Fibroblast of the aortic adventitia (primary cell): ENCODE measurements around the gene ACOXL. TPM values are rescaled to one million over a fixed set of nuclear protein-coding genes. Genes with fewer than 3 reads are reported as not detected.
A peak's percentile ranks its signal among the peaks of the same experiment; 100 is the strongest.

ENCODE experiments used
- DNase-seq: peaks from one replicate; pipeline ENCODE4 v3.0.0-alpha.2; 2010; ENCODE audit warnings: low read depth
- H3K4me3 ChIP-seq: 2 replicates; pipeline ENCODE4 v1.5.1; 2011; ENCODE audit warnings: low read depth, mild to moderate bottlenecking, control low read depth, low read length, moderate library complexity
- CTCF ChIP-seq: IDR thresholded peaks from 2 replicates; pipeline ENCODE4 v1.5.1; 2011; ENCODE audit warnings: mild to moderate bottlenecking, low read length, control low read depth, inconsistent platforms; ENCODE audit not compliant: insufficient read depth
- total RNA-seq: library from RNA; depleted of rRNA; stranded (reverse); fragments of >200 nt; gene quantifications from 2 replicates; pipeline ENCODE4 v1.2.3, GENCODE V29; 2012; ENCODE audit warnings: low replicate concordance

Gene ACOXL
- total RNA-seq, 1 donor, result not detected

GRCh38 chr2:110948027-110948674 is 215.8 kb downstream of the ACOXL start:
- H3K4me3 ChIP-seq, result no peak overlapping the region
- DNase-seq, result peak; percentile 3
- no peak for TF ChIP-seq CTCF

GRCh38 chr2:110950281-110950680 is 217.9 kb downstream of the ACOXL start:
- DNase-seq, result no peak
- no peak overlapping the region for H3K4me3 ChIP-seq
- TF ChIP-seq CTCF, result no peak

GRCh38 chr2:110955045-110955444 is 222.7 kb downstream of the ACOXL start:
- H3K4me3 ChIP-seq, result no peak overlapping the region
- no peak for DNase-seq
- no peak for TF ChIP-seq CTCF

- no peak for DNase-seq
- TF ChIP-seq CTCF, result no peak
- no peak overlapping the region for H3K4me3 ChIP-seq
These were observed 223.2 kb downstream of the ACOXL start for GRCh38 chr2:110955556-110955955.

- no peak overlapping the region for H3K4me3 ChIP-seq
- no peak for TF ChIP-seq CTCF
- DNase-seq, result no peak
These were observed 224.9 kb downstream of the ACOXL start for GRCh38 chr2:110957293-110957692.

- TF ChIP-seq CTCF, result no peak
- H3K4me3 ChIP-seq, result no peak overlapping the region
- no peak for DNase-seq
These were observed 226.2 kb downstream of the ACOXL start for GRCh38 chr2:110958346-110959119.

- DNase-seq, result no peak
- no peak for TF ChIP-seq CTCF
- no peak overlapping the region for H3K4me3 ChIP-seq
These were observed 226.8 kb downstream of the ACOXL start for GRCh38 chr2:110959198-110959597.
